GM23248 (cell line): ENCODE data around the gene MGST3. TPM values are rescaled to one million over a fixed set of nuclear protein-coding genes. Genes with fewer than 3 reads are reported as not detected.

ENCODE experiments used
- DNase-seq: peaks from one replicate; pipeline ENCODE4 v3.0.0-alpha.2; 2015
- H2AFZ ChIP-seq: fragments of 200-600 bp; sonication (generic); 2 replicates; pipeline ENCODE4 v1.6.1; 2016; ENCODE audit warnings: antibody characterized with exemption
- H3F3A ChIP-seq: fragments of 200-600 bp; sonication (generic); 2 replicates; pipeline ENCODE4 v1.6.1; 2016; ENCODE audit warnings: mild to moderate bottlenecking, antibody characterized with exemption, mixed run types; ENCODE audit not compliant: insufficient read depth
- H3K27ac ChIP-seq: fragments of 200-600 bp; sonication (generic); 2 replicates; pipeline ENCODE4 v1.5.1; 2016; ENCODE audit warnings: mild to moderate bottlenecking
- H3K27me3 ChIP-seq: fragments of 200-600 bp; sonication (generic); replicated peaks from 2 replicates; pipeline ENCODE4 v1.6.1; 2016; ENCODE audit warnings: mild to moderate bottlenecking; ENCODE audit not compliant: insufficient read depth
- H3K36me3 ChIP-seq: fragments of 200-600 bp; sonication (generic); 2 replicates; pipeline ENCODE4 v1.6.1; 2016; ENCODE audit warnings: low read depth, mild to moderate bottlenecking
- H3K4me1 ChIP-seq: fragments of 200-600 bp; sonication (generic); 2 replicates; pipeline ENCODE4 v1.6.1; 2016; ENCODE audit warnings: mild to moderate bottlenecking; ENCODE audit not compliant: insufficient read depth
- H3K4me2 ChIP-seq: fragments of 200-600 bp; sonication (generic); one replicate; pipeline ENCODE4 v1.6.1; 2016; ENCODE audit warnings: mild to moderate bottlenecking; ENCODE audit not compliant: unreplicated experiment
- H3K4me3 ChIP-seq: fragments of 200-600 bp; sonication (generic); 2 replicates; pipeline ENCODE4 v1.5.1; 2016; ENCODE audit warnings: mild to moderate bottlenecking
- H3K79me2 ChIP-seq: fragments of 200-600 bp; sonication (generic); 2 replicates; pipeline ENCODE4 v1.6.1; 2016; ENCODE audit warnings: mild to moderate bottlenecking; ENCODE audit not compliant: insufficient read depth
- H3K9ac ChIP-seq: fragments of 200-600 bp; sonication (generic); 2 replicates; pipeline ENCODE4 v1.6.1; 2016; ENCODE audit warnings: mild to moderate bottlenecking
- H3K9me2 ChIP-seq: fragments of 200-600 bp; sonication (generic); 2 replicates; pipeline ENCODE4 v1.6.1; 2016; ENCODE audit warnings: mixed run types, mild to moderate bottlenecking, moderate library complexity; ENCODE audit not compliant: insufficient read depth
- H3K9me3 ChIP-seq: fragments of 200-600 bp; sonication (generic); one replicate; pipeline ENCODE4 v1.6.1; 2017; ENCODE audit warnings: low read depth
- H4K20me1 ChIP-seq: fragments of 200-600 bp; sonication (generic); 2 replicates; pipeline ENCODE4 v1.6.0; 2016; ENCODE audit not compliant: insufficient read depth
- EZH2 ChIP-seq: fragments of 200-600 bp; sonication (generic); IDR thresholded peaks from 2 replicates; pipeline ENCODE4 v1.6.1; 2018; ENCODE audit warnings: antibody characterized with exemption, mild to moderate bottlenecking; ENCODE audit not compliant: insufficient read depth, poor library complexity, severe bottlenecking
- EZH2phosphoT487 ChIP-seq: fragments of 200-600 bp; sonication (generic); IDR thresholded peaks from 2 replicates; pipeline ENCODE4 v1.6.1; 2018; ENCODE audit warnings: antibody characterized with exemption, moderate library complexity, mild to moderate bottlenecking, low read depth; ENCODE audit not compliant: insufficient read depth
- WGBS, 2 experiments: methylation state at CpG; one replicate each; pipeline ENCODE4 v1.1.6; 2015 to 2017; ENCODE audit warnings: low lambda C conversion rate in 2 of 2, low coverage in 1 of 2; ENCODE audit errors: missing lambda C conversion rate in 2 of 2; 5-methylcytosine and 5-hydroxymethylcytosine counted together
- in situ Hi-C: fragments of 300-500 bp; cut with MboI; formaldehyde crosslinking; loops from 2 replicates; pipeline ENCODE4 v1.15.0; 2020
- polyA plus RNA-seq: library from polyadenylated mRNA; unstranded; fragments of >200 nt; fragmentation: Nextera tagmentation; extraction: Ambion mirVana; gene quantifications from 2 replicates; pipeline ENCODE4 v1.2.1, GENCODE V29; 2016
- total RNA-seq: library from RNA; depleted of rRNA; stranded (reverse); fragments of >200 nt; shearing (Covaris generic); gene quantifications from 2 replicates; pipeline ENCODE4 v1.2.3, GENCODE V29; 2014

Gene MGST3
- total and polyA plus RNA-seq, 2 experiments from 2014 or later, result 186 to 389 TPM

GRCh38 chr1:165644064-165644735, 13.2 kb downstream of the MGST3 start:
- H3K27ac ChIP-seq, result no peak overlapping the region
- peaks cover 100% of the 10 kb centered on the region for H3K79me2 ChIP-seq
- in situ Hi-C loops, result no loop called here
- peaks cover 6% of the 10 kb centered on the region; the same call in 1 of the 2 replicates for H3K36me3 ChIP-seq
- TF ChIP-seq EZH2phosphoT487 (no peak), EZH2 (no peak)
- H3F3A ChIP-seq, result peaks cover 8% of the 10 kb centered on the region
- peak; percentile 34 for DNase-seq
- H3K4me2 ChIP-seq, result no peak overlapping the region
- H3K4me1 ChIP-seq, result peaks cover 32% of the 10 kb centered on the region
- WGBS, 2 experiments, result 69 to 74% methylated on average over 2 of the region's 2 CpGs
- H2AFZ ChIP-seq, result no peak overlapping the region
- H3K9ac ChIP-seq, result no peak overlapping the region
- H3K27me3 ChIP-seq, result no peaks in the 10 kb centered on the region
- H3K9me3 ChIP-seq, result no peaks in the 10 kb centered on the region
- no peak overlapping the region for H3K4me3 ChIP-seq
- H4K20me1 ChIP-seq, result peaks cover 15% of the 10 kb centered on the region; the same call in 1 of the 2 replicates
- H3K9me2 ChIP-seq, result no peaks in the 10 kb centered on the region

GRCh38 chr1:165645654-165646366, 14.8 kb downstream of the MGST3 start:
- TF ChIP-seq EZH2phosphoT487, result no peak
- TF ChIP-seq EZH2, result no peak
- H3K4me1 ChIP-seq, result peaks cover 20% of the 10 kb centered on the region; the same call in 1 of the 2 replicates
- WGBS, 2 experiments, result 77 to 81% methylated on average over 8 of the region's 8 CpGs
- H3K79me2 ChIP-seq, result peaks cover 100% of the 10 kb centered on the region
- H3K9me2 ChIP-seq, result no peaks in the 10 kb centered on the region
- in situ Hi-C loops, result no loop called here
- peaks cover 8% of the 10 kb centered on the region; the same call in 1 of the 2 replicates for H3F3A ChIP-seq
- H3K36me3 ChIP-seq, result peaks cover 8% of the 10 kb centered on the region
- DNase-seq, result no peak
- no peak overlapping the region for H3K9ac ChIP-seq
- no peak overlapping the region for H3K4me3 ChIP-seq
- no peaks in the 10 kb centered on the region for H3K9me3 ChIP-seq
- no peak overlapping the region for H3K27ac ChIP-seq
- H3K4me2 ChIP-seq, result peak overlapping the region; percentile 11
- H4K20me1 ChIP-seq, result peaks cover 10% of the 10 kb centered on the region; the same call in 1 of the 2 replicates
- H3K27me3 ChIP-seq, result no peaks in the 10 kb centered on the region
- H2AFZ ChIP-seq, result no peak overlapping the region

- Histone ChIP-seq H3K9me2 (no peaks in the 10 kb centered on the region), H3K79me2 (peaks cover 98% of the 10 kb centered on the region), H3K27me3 (no peaks in the 10 kb centered on the region), H3K9ac (no peak overlapping the region), H3K9me3 (no peaks in the 10 kb centered on the region), H3K27ac (no peak overlapping the region), H3K36me3 (peaks cover 24% of the 10 kb centered on the region), H3K4me2 (no peak overlapping the region), H4K20me1 (peaks cover 6% of the 10 kb centered on the region; the same call in 1 of the 2 replicates), H2AFZ (no peak overlapping the region), H3K4me1 (0 out of 2 replicates have a peak, but pooled peaks cover 6% of the 10 kb centered on the region), H3F3A (peaks cover 8% of the 10 kb centered on the region; the same call in 1 of the 2 replicates), H3K4me3 (no peak overlapping the region)
- no peak for TF ChIP-seq EZH2phosphoT487
- no peak for TF ChIP-seq EZH2
- in situ Hi-C loops, result no loop called here
- no peak for DNase-seq
Measured at GRCh38 chr1:165647517-165647916, 16.5 kb downstream of the MGST3 start.

- Histone ChIP-seq H3K27me3 (no peaks in the 10 kb centered on the region), H4K20me1 (peaks cover 6% of the 10 kb centered on the region; the same call in 1 of the 2 replicates), H3K4me1 (0 out of 2 replicates have a peak, but pooled peaks cover 6% of the 10 kb centered on the region), H3K9ac (no peak overlapping the region), H3K4me3 (no peak overlapping the region), H3K36me3 (peaks cover 28% of the 10 kb centered on the region), H2AFZ (no peak overlapping the region), H3K9me3 (no peaks in the 10 kb centered on the region), H3F3A (peaks cover 8% of the 10 kb centered on the region; the same call in 1 of the 2 replicates), H3K79me2 (peaks cover 98% of the 10 kb centered on the region), H3K4me2 (no peak overlapping the region), H3K27ac (no peak overlapping the region), H3K9me2 (no peaks in the 10 kb centered on the region)
- in situ Hi-C loops, result no loop called here
- TF ChIP-seq EZH2phosphoT487 (no peak), EZH2 (no peak)
- 97 to 100% methylated on average over 4 of the region's 4 CpGs for WGBS, 2 experiments
- no peak for DNase-seq
Measured at GRCh38 chr1:165647970-165648369, 16.9 kb downstream of the MGST3 start.
